Right kidney (tissue), 1 donor: Measurements from ENCODE around the gene SPATS2.
A peak's percentile ranks its signal among the peaks of the same experiment; 100 is the strongest.

ENCODE experiments used
- DNase-seq: peaks from one replicate; pipeline ENCODE4 v3.0.0-alpha.2; 2016

SPATS2 gene

GRCh38 chr12:49541140-49541861 lies 174.0 kb downstream of the SPATS2 start:
- no peak for DNase-seq

- no peak for DNase-seq
These were observed 174.7 kb downstream of the SPATS2 start for GRCh38 chr12:49541911-49542505.

- no peak for DNase-seq
These were observed 175.4 kb downstream of the SPATS2 start for GRCh38 chr12:49542592-49543160.

GRCh38 chr12:49543221-49543913 lies 176.1 kb downstream of the SPATS2 start:
- DNase-seq: no peak

DNA sequence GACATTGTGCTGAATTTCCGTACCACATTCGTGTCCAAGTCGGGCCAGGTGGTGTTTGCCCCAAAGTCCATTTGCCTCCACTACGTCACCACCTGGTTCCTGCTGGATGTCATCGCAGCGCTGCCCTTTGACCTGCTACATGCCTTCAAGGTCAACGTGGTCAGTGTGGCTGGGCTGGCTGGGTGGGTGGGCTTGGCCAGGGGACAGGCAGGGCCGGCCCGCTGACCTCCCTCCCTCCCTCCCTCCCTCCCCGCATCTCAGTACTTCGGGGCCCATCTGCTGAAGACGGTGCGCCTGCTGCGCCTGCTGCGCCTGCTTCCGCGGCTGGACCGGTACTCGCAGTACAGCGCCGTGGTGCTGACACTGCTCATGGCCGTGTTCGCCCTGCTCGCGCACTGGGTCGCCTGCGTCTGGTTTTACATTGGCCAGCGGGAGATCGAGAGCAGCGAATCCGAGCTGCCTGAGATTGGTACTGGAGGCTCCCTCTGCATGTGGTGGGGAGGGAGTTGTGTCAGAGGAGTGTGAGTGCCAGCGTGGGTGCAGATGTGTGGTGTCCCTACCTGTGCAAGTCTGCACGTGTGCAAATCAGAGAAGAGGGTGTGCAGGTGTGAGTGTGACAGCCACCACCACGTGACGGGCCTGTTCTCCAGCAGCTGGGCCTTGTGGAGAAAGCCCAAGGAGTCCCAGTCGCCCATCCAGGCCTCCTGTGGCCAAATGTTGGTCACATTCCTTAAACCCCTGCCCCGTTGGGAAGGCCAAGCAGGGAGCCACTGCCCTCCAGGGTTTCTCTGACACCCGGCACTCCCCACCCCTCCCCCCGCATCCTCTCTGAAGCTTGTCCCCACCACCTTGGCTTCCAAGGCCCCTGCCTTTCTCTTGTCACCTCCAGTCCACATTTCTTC lies 176.9 kb downstream of the SPATS2 start:
- no peak for DNase-seq

- DNase-seq: no peak
These were observed 178.6 kb downstream of the SPATS2 start for GRCh38 chr12:49545815-49546214.

- no peak for DNase-seq
These were observed 179.2 kb downstream of the SPATS2 start for GRCh38 chr12:49546481-49546880.

- DNase-seq: no peak
These were observed 179.9 kb downstream of the SPATS2 start for GRCh38 chr12:49547090-49547690.

- DNase-seq: no peak
These were observed 181.2 kb downstream of the SPATS2 start for GRCh38 chr12:49548481-49548821.

GRCh38 chr12:49548822-49549648 lies 181.8 kb downstream of the SPATS2 start:
- DNase-seq: peak; percentile 85

DNA sequence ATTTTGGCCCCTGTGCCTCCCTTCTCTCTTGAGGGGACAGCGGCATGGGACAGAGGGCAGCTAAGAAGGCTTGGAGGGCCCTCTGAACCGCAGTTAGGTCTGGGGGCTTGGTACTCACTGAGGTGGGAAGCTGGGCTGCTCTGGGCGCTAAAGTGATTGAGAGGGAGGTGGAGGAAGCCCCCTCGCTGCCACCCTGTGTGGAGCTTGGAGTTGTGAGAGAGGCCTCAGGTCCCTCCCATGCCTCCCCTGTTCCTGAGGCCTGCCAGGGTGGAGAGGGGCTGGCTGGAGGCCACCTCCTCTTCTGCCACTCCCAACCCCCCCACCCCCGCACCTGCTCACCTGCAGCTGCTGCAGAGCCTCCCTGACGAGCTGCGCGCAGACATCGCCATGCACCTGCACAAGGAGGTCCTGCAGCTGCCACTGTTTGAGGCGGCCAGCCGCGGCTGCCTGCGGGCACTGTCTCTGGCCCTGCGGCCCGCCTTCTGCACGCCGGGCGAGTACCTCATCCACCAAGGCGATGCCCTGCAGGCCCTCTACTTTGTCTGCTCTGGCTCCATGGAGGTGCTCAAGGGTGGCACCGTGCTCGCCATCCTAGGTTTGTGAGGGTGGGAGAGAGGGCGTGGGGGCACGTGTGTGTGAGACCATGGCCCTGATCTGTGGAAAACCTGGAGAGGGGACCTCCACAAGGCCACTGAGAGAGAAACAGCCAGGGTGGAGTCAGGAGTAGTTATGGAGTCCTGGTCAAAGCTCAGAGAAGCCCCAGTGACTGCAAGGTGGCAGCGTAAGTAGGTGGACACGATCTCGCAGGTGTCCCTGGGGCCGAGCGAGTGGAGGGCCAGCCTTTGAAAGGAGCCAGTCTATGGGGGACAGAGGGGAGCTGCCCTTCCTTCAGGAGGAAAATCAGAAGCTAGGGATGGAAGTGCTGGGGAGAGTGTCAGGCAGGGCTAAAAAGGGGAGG lies 182.8 kb downstream of the SPATS2 start:
- DNase-seq: no peak

- DNase-seq: no peak
These were observed 183.5 kb downstream of the SPATS2 start for GRCh38 chr12:49550693-49551252.

- no peak for DNase-seq
These were observed 184.8 kb downstream of the SPATS2 start for GRCh38 chr12:49552014-49552413.

GRCh38 chr12:49552425-49552824 lies 185.2 kb downstream of the SPATS2 start:
- no peak for DNase-seq

DNA sequence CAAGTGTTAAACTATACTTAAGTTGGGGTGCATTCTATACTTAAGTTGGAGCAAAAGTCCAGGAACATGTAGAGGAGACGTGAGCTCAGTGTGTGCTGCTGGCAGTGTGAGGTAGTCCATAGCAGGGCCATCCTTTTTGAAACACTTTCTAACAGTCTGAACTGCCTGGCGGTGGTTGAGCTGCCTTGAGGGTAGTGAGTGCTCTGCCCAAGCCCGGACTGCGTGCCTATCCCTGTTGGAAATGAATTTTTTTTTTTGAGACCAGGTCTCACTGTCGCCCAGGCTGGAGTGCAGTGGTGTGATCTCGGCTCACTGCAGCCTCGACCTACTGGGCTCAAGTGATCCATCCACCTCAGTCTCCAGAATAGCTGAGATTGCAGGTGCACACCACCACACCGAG lies 185.6 kb downstream of the SPATS2 start:
- no peak for DNase-seq

DNA sequence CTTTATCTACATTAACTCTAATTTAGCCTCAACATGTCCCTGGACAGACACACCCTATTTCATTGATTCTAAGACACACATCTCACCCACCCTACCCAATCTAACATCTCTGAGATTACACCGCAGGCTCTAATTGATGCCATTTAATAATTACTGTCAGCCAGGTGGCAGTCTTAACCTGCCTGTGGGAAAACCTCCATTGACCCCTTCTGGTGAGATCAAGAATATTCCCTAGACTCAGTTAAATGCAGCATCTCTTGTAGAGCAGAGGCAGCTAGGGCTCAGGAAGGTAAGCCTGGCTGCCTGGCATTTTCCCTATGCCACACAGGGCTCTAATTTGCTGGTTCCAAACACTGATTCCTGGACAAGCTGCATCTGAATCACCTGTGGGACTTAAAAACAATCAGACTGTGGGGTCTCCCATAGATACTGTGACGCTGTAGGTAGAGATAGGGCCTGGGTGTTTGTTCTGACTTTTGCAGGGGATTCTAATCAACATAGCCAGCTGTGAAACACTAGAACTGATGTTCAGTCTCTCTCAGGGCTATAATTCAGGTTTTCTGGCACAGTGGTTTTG lies 186.3 kb downstream of the SPATS2 start:
- DNase-seq: no peak

DNA sequence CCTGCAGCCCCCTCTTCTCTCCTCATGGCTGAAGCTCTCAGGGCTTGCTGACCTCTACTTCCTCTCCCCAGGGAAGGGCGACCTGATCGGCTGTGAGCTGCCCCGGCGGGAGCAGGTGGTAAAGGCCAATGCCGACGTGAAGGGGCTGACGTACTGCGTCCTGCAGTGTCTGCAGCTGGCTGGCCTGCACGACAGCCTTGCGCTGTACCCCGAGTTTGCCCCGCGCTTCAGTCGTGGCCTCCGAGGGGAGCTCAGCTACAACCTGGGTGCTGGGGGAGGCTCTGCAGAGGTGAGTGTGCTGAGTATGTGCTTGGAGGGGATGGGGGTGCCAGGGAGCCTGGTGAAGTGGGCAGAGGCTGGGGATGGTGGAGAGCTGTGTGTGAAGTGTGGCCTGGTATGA lies 187.0 kb downstream of the SPATS2 start:
- no peak for DNase-seq

- no peak for DNase-seq
These were observed 188.5 kb downstream of the SPATS2 start for GRCh38 chr12:49555631-49556390.
